T-helper 2 cell treated with Interferon-gamma antibody and Interleukin-4, amounts not matched to agents 100 ng/mL and 5 ng/mL, for 36 hours (primary cell): ENCODE data around the gene ANKRD44. TPM values are rescaled to one million over a fixed set of nuclear protein-coding genes. Genes with fewer than 3 reads are reported as not detected.

Source experiments
- intact Hi-C: fragments of 100-400 bp; cut with micrococcal nuclease; formaldehyde crosslinking; loops from one replicate; pipeline ENCODE4 v1.15.1; 2023
- total RNA-seq: library from RNA; stranded (reverse); gene quantifications from 2 replicates; pipeline ENCODE4 v1.2.3, GENCODE V29; 2022

The ANKRD44 gene
- total RNA-seq, 1 donor from 2014 or later = 214 TPM

DNA sequence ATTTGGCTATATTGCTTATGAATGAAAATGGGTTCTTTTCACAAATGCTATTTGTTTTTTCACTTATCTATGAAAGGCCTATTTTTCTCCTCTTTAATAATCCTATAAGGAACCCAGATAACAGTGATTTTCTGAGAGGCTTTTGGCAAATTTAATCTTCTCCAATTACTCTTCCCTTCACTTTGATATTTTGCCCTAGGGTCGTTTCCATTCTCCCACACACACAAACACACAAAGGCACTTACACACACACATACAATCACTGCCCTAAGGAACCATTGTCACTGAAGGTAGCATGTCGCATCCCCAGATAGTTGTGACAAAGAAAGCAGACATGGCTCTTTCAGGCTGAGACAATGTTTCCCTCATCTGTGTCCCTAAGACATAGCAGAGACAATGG is 213.9 kb downstream of the ANKRD44 start:
- intact Hi-C loops = no loop called here

DNA sequence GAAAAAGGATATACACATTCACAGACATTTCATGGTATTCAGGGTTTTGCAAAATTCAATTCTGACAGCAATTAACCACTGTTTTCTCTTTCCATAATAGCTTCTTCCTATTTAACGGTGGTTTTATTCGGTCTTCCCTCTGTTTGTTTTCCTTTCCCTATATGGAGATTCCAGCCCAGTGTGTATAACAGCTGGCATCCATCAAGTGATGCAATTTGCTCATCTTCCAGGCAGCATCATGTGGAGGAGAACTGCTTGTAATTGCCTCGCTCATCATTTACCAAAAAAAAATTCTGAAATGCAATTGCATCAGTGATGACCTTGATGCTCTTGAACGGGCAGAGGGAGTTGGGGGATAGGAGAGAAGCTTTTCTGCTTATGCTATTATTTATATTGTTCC is 218.1 kb downstream of the ANKRD44 start:
- intact Hi-C loops = no loop called here

DNA sequence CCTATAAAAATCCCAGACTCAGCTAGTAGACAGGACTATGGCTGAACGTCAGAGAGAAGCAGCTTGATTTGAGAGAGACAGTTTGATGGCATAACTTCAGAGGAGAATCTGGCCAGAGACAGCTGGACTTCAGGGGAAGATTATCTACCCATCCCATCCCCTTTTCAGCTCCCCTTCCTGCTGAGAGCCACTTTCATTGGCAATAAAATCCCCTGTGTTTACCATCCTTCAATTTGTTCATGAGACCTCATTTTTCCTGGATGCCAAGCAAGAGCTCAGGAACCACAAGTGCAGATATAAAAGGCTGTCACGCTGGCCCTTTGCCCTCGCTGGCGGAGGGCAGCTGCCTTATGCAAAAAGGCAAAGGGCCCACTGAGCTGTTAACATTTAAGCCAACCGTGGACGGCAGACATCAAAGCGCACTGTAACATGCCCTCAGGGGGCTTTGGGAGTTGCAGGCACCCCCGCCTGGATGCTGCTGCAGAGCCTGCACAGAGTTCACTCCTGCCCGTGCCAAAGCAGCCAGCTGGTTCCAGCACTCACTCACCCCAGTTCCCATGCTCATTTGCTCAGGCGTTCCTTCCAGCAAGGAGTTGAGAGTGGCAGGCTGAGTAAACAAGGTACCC is 219.7 kb downstream of the ANKRD44 start:
- intact Hi-C loops = no loop called here

DNA sequence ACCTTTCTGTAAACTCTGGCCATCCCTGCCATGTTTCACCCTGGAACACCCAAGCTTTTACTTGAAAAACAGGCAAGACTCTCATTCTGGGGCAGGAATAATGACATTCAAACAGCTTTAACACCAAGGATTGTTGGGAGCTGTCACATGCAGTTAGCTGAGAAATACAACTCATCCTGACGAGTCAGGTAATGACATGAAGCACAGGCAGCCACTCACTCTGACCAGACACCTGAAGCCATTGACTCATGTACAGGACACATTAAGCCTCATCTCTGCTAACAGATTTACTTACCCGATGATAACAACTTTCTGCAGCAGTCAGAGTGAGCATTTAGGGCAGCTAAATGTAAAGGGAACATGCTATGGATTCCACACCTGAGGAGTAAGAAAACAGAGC is 220.9 kb downstream of the ANKRD44 start:
- intact Hi-C loops = no loop called here

DNA sequence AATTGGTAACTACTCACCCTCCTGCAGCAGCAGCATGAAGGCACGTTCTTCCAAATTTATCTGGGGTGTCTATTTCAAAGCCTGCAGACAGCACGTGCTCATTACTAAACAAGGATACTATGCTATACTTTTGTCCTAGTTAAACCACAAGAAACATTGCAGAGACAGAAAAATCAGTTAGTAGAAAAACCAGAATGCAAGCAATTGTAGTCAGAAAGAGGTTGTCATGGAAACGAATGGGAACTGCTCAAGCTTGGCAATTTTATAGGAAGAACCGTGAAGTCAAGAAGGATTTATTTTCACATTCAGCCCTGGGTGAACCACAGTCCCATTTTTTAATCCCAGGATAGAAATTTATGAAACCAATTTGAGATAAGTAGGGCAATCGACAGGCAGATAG is 221.9 kb downstream of the ANKRD44 start:
- intact Hi-C loops = no loop called here

DNA sequence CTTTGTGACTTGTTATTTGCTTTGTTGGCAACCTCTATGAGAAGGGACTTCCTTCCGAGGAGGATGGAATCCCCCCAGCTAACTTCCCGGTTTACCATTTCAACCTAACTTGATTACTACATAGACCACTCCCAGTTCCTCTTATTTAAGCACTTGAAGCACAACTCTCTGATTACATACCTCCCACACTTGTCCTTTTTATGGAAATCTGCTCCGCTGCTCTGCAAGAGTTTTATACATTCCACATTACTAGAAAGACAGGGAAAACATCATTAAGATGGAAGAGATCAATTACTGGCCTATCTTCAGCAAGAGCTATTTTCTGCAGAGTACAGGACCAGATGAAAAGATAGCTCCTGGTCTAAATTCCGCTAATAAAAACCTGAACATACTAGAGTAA is 224.1 kb downstream of the ANKRD44 start:
- intact Hi-C loops = no loop called here

DNA sequence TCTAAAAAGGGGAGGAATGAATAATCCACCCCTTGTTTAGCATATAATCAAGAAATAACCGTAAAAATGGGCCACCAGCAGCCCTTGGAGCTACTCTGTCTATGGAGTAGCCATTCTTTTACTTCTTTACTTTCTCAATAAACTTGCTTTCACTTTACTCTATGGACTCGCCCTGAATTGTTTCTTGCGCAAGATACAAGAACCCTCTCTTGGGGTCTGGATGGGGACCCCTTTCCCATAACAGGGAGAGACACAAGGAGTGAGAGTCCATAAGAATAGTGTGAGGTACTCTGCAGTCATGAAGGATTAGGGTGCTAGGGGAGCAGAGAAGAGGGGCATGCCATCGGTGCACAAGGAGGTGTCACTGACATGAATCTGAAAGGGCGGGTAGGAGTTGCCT is 224.9 kb downstream of the ANKRD44 start:
- intact Hi-C loops = no loop called here

DNA sequence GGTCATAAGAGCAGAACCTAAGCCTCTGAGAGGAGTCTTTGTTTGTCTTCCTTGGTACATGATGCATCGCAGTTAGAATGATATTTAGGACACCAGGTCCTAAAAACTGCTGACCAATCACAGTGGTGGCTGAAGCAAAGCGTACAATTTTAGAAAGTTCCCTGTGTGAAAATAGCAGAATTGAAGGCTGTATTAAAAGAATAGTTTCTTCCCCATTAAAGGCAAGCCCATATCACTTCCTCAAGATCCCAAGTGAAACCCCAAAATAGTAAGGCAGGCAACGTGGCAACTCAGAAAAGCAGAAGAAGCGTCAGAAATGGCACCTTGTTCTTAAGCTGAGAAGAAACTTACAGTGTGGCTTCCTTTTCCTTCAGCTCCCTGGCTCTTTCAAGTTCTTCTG is 229.3 kb downstream of the ANKRD44 start:
- intact Hi-C loops = no loop called here

DNA sequence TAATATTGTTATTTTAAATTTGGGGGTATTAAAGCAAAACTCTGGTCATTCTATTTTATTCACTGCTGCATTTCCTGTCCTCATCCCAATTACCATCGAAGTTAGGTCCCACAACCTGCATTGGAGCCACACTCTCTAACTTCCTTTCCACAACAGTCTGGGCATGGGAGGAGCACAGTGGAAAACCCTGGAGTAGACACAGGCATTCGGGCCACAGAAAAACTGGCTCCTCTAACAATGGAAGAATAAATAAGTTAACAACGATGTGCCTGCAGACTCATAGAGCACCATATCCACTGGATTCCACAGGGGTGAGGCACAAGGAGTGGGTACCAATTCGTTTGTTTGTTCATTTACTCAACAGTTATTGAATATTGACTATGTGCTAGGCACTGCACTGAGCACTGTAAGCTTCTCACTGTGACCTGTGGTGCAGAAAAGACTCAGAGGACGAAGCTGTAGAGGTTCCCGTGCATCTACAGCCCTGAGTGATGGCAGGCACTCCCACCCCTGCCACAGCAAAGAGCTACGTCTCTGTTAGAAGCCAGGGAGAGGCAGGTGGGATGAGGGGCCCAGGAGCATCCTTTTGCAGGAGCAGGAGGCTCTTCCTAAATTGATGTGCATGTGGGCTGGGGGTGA is 229.9 kb downstream of the ANKRD44 start:
- intact Hi-C loops = no loop called here

DNA sequence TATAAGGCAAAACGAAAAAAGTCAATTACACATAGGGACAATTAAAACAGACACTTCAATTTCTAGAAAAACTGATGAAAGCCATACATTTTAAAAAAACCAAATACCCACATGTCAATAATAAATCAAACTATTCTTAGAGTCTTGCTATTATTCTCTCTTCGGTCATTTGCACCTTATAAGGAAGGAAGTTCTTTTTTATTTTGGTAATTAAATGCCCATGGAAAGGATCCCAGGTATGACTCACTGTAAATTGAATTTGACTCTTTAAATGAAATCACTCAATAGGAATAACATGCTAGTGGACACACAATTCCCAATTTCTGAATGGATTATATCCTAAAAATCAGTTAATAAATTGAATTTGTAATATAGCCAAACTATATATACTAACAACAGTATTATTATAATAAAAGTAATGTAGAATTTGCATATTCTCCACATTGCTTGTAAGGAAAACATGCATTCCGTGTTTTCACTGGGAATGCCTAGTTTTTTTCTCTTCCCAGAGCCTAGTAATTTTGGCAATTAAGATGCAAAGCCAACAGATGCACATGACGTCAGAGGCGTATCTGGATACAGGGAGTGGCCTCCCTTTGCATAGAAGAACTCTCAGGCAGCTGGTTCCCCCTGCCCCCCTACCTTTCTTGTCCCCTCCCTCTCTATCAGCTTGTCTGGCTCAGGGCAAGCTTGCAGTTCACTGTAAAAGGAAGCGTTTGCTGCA is 230.6 kb downstream of the ANKRD44 start:
- intact Hi-C loops = no loop called here

DNA sequence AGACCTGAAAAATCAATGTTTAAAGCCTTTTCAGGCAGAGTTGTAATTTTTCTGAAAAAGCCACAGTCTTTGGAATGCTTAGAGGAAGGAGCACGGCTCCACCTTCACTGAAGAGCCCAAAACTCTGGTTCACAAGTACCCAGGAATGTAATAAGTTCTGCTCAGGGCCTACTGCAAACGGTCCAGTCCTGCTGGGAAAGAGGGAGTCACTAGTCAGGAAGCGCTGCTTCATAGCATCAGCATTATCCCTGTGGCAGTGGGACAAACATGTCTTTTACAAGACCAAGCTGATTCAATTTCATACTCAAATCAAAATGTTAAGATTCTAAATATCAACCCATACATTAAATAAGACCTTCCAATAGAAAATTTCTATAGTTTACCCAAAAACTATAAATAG is 231.2 kb downstream of the ANKRD44 start:
- intact Hi-C loops = no loop called here

DNA sequence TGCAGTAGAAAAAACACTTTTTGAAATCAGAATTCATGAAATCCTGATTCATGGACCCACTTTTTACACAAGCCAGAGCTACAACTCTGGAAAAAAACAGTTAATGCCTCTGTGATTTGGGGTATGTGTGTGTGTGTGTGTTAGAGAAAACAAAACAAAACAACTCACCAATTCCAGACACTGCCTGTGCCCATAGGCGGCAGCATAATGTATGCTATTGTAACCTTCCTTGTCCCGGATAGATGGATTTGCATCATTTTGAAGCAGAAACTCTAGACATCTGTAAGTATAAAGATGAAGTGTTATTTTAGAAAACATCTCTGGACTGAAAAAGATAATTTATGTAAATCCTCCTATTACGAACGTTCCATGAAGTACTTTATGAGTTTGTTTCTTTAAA is 232.0 kb downstream of the ANKRD44 start:
- intact Hi-C loops = no loop called here

DNA sequence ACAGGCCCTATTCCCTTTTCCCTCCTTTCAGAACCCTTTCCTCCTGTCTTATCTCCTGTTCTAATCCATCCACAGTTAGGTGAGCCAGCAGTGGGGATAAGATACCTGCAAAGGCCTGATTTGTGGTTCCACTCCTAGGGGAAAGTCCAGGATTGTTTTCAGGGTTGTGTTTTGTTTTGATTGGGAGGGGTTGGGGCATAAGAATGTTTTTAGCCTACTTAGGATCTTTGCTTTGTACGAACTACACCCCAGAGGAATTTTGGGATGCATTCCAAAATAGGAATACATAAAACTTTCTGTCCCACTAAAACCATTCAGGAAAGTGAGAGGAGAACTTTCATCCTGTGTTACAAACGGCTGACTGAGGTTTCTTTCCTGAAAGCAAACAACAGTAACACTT is 233.2 kb downstream of the ANKRD44 start:
- intact Hi-C loops = no loop called here

DNA sequence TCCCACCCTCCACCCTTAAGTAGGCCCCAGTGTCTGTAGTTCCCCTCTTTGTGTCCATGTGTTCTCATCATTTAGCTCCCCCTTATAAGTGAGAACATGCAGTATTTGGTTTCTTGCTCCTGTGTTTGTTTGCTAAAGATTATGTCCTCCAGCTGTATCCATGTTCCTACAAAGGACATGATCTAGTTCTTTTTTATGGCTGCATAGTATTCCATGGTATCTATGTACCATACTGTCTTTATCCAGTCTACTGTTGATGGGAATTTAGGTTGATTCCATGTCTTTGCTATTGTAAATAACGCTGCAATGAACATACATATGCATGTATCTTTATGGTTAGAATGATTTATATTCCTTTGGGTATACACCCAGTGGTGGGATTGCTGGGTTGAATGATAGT is 233.9 kb downstream of the ANKRD44 start:
- intact Hi-C loops = no loop called here

DNA sequence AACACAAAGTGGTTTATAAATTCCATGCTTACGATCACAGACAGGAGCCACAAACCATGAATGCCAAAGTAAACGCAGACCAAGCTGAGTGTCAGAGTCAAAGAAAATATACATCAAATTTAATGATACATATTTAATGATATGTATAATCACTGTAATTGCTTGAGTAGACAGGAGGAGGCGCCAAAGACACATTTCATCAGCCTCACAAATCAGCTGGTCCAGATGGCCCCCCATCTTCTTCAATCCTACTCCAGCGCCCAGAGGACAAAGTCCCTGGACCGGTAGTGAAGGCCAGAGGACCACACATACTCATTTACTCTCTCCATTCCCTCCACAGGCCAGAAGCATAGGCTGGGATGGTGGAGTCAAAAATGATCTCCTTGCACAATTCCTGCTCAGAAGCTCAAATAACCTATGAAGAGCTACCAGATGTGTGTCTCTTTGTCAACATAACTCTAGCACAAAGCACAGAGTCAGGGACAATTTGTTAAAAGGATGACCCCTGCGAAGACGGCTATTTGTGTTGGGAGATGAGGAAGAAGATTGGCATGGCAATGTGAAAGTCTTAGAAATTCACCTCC is 234.7 kb downstream of the ANKRD44 start:
- intact Hi-C loops = no loop called here

DNA sequence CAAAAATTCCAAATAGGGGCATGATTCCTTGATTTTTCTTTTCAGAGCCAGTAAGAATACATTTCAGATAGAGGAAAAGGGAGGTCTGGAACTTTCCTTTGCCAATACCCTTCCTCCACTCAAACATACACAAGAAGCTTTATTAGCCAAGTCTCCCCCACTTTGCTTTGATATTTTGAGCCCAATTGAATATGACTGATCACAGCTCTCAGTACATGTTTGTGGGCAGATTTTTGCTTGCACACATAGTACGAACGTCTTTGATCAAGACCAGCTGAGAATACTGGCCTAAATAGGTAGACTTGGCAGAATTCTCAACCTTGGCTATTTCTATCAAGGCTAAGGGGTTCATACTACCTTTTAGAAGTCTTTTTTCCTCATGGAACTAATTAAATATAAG is 235.3 kb downstream of the ANKRD44 start:
- intact Hi-C loops = no loop called here

DNA sequence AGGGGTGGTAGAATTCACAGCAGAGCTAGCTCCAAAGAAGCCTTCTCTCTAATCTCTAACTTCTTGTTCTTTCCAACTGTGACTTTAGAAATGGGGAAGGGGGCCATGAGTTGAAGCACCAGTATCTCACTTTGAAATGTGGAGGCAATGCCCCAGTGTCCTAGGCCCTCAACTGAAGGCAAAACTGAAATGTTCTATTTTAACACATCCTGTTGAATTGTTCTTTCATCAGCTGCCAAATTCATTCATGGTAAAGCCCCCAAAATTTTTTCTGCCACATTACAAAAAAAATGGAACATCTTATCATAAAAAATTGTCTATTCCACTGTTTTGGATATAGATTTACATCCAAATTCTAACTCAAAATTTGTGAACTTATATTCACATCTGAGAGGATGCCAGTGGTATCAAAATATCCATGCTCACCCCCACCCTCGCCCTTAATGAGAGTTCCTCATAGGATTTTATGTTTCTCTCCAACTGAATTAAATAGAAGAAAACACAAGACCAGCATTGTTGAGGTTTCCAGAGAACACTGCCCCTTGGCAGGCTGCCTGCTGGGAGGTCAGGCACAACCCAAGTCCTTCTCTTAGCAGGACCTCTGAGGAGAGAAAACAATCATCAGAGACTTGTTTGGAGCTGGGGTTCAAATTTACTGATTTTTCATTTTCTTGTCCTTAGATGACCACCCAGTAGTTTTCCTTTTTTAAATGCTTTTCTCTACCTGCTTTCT is 236.7 kb downstream of the ANKRD44 start:
- intact Hi-C loops = no loop called here

DNA sequence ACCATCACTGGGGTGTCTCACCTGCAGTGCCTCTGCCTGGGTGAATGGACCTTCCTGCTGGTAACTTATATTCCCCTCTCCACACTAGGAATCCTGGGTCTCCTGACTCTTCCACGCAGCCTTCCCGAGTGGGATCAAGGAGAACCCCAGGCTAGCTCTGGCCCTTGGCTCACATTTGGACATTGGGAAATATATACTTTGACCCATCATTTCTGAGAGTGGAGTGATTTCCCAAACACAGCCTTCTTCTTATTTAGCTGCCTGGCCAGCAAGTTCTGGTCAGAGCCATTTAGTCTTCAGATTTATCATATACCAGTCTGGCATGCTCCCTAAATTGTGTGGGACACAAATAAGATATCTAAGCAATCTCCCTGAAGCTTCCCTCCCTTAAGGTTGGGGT is 237.3 kb downstream of the ANKRD44 start:
- intact Hi-C loops = no loop called here

DNA sequence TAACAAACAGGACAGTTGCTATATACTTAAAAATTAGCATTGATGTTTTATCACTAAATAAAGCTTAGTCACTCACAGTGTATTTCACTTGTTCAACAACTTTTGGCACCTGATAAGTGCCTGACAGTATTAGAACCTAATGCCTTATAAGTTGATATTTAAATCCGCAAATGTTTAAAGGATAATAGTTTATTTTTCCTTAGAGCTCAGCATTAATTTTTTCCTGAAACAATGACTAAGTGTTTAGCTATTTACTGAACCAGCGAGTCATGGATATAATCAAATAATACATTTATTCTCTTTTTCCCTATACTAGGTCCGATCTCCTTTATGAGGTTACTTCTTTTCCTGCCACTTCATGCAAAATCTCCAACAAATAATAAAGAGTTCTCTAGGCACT is 238.0 kb downstream of the ANKRD44 start:
- intact Hi-C loops = no loop called here

DNA sequence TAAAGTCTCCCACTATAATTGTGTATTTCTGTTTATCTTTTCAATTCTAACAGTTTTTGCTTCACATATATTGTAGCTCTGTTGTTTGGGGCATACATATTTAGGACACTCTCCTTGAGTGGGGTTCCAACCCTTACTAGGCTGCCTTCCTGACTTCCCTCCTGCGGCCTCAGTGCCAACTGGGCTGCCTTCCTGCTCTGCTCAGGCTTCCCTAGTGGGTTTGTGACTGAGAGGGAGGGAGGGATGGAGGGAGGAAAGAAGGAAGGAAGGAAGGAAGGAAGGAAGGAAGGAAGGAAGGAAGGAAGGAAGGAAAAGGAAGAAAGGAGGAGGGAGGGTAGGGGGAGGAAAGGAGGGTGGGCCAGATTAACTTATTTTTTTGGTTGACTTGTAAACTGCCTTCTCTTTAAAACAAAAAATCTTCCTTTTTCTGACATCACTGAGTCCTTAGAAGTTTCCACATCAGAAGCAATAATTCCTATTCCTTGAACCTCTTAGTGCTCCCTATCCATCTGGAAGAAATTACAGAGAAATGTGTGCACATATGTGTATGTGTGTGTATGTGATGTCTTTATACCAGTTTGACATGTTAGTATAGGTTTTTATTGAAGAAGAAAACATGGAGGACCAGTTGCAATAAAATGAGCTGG is 238.7 kb downstream of the ANKRD44 start:
- intact Hi-C loops = no loop called here

DNA sequence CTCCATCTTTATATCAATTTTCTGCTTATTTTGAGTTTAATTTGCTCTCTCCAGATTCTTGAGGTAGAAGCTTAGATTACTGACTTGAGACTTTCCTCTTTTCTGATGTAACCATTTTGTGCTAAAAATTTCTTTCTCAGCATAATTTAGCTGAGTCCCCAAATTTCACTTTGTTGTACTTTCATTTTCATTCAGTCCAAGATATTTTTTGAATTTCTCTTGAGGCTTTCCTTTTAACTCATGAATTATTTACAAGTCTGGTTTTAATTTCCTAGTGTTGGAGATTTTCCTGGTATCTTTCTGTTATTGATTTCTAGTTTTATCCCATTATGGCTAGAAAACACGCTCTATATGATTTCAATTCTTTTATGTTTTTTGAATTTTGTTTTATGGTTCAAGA is 239.4 kb downstream of the ANKRD44 start:
- intact Hi-C loops = no loop called here
